Measurements from ENCODE around the gene SSR2. TPM values are rescaled to one million over a fixed set of nuclear protein-coding genes. Genes with fewer than 3 reads are reported as not detected.

SSR2 gene
- total RNA-seq, 2 donors from 2014 or later, result 217 to 234 TPM

Other genes with a start within 250 kb of the SSR2 start
- gene GON4L, start 163.7 kb downstream of the SSR2 start, total RNA-seq, result 10 to 100 TPM; 88.4 to 93.9 TPM
- gene SYT11, start 161.4 kb downstream of the SSR2 start, total RNA-seq, result 10 to 100 TPM; 27.0 to 30.2 TPM
- gene RIT1, start 109.6 kb downstream of the SSR2 start, total RNA-seq, result 10 to 100 TPM; 47.8 to 64.6 TPM
- gene KHDC4, start 86.5 kb downstream of the SSR2 start, total RNA-seq, result 10 to 100 TPM; 59.9 to 63.1 TPM
- gene RXFP4, start 79.3 kb downstream of the SSR2 start, total RNA-seq, result not detected
- gene ARHGEF2, start 42.4 kb downstream of the SSR2 start, total RNA-seq, result 100 to 1,000 TPM in 1 of 2 donors, 10 to 100 TPM in 1; 86.1 to 123 TPM
- 10 to 100 TPM; 21.9 to 22.7 TPM for gene UBQLN4, start 32.8 kb upstream of the SSR2 start, total RNA-seq
- 10 to 100 TPM; 19.4 to 21.4 TPM for gene LAMTOR2, start 33.8 kb upstream of the SSR2 start, total RNA-seq
- gene RAB25, start 40.2 kb upstream of the SSR2 start, total RNA-seq, result 1 to 10 TPM; 1.4 to 1.8 TPM
- not detected for gene MEX3A, start 61.5 kb upstream of the SSR2 start, total RNA-seq
- 1,000 to 10,000 TPM in 1 of 2 donors, 100 to 1,000 TPM in 1; 919 to 1,908 TPM for gene LMNA, start 93.8 kb upstream of the SSR2 start, total RNA-seq
- gene SEMA4A, start 132.6 kb upstream of the SSR2 start, total RNA-seq, result 10 to 100 TPM; 21.7 to 58.1 TPM
- gene SLC25A44, start 173.2 kb upstream of the SSR2 start, total RNA-seq, result 10 to 100 TPM; 14.4 to 21.6 TPM
- 10 to 100 TPM; 59.1 to 73.2 TPM for gene PMF1, start 192.1 kb upstream of the SSR2 start, total RNA-seq
- gene BGLAP, start 221.2 kb upstream of the SSR2 start, total RNA-seq, result 1 to 10 TPM; 1.1 to 3.7 TPM
- gene PAQR6, start 227.1 kb upstream of the SSR2 start, total RNA-seq, result 1 to 10 TPM; 2.8 to 3.1 TPM